Measurements from ENCODE around the gene RYR2.

GRCh38 chr1:237685551-237685950 is 643.6 kb downstream of the RYR2 start:
- no peak for TF ChIP-seq CTCF (conservative IDR thresholded peaks at IDR 0.05; ENCODE audit: low read depth, low read length)
- TF ChIP-seq EZH2 (IDR thresholded peaks at IDR 0.05; ENCODE audit: borderline replicate concordance, low read depth, low read length, poor library complexity, severe bottlenecking): no peak

Measured in A673 (cell line).